Activated naive CD8-positive, alpha-beta T cell treated with anti-CD3 and anti-CD28 coated beads, Interleukin-2, amount 50 U/mL, for 24 hours (primary cell): ENCODE data around the gene SPDYE8.
"Not testable (repeated sequence)": the region's sequence is repeated elsewhere in the genome, so short reads cannot be mapped to it uniquely, and the experiment has no call there.

ENCODE experiments used
- ATAC-seq: fragments of 150-1000 bp; cut with Tn5 transposase; one replicate; pipeline ENCODE4 v1.10.0; 2021
- DNase-seq: peaks from one replicate; pipeline ENCODE4 v3.0.0; 2021
- H3K27ac Mint-ChIP-seq: one replicate; pipeline ENCODE4 v1.8.0; 2021; ENCODE audit warnings: mild to moderate bottlenecking, mixed read lengths
- H3K27me3 Mint-ChIP-seq: one replicate; pipeline ENCODE4 v1.8.0; 2021; ENCODE audit warnings: mixed read lengths
- H3K36me3 Mint-ChIP-seq: one replicate; pipeline ENCODE4 v1.8.0; 2021; ENCODE audit warnings: low read depth, mixed read lengths
- H3K4me1 Mint-ChIP-seq: one replicate; pipeline ENCODE4 v1.8.0; 2021; ENCODE audit warnings: mixed read lengths
- H3K4me3 Mint-ChIP-seq: one replicate; pipeline ENCODE4 v1.8.0; 2021; ENCODE audit warnings: mild to moderate bottlenecking, moderate library complexity, mixed read lengths
- H3K9me3 Mint-ChIP-seq: one replicate; pipeline ENCODE4 v1.8.0; 2021; ENCODE audit warnings: mixed read lengths

SPDYE8 gene

DNA sequence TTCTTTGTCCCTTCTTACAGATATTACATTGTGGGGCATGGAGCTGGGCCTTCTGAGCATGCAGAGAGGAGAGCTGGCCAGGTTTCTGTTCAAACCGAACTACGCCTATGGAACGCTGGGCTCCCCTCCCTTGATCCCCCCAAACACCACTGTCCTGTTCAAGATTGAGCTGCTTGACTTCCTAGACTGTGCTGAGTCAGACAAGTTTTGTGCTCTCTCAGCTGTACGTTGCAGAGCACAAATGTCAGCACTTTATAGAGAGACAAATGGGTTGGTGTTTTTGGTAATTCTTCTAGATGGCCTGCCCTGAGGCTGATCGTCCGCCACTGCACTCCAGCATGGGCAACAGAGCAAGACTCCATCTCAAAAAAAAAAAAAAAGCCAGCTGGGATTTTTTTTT lies 58.1 kb downstream of the SPDYE8 start:
- not testable (repeated sequence) for H3K9me3 Mint-ChIP-seq, DNase-seq, H3K4me1 Mint-ChIP-seq, H3K36me3 Mint-ChIP-seq, ATAC-seq, H3K27me3 Mint-ChIP-seq, H3K27ac Mint-ChIP-seq, H3K4me3 Mint-ChIP-seq
